GM12872 (cell line): Measurements from ENCODE around the gene MYO16.

Source experiments
- TF ChIP-seq, protein P1 (sequence below): IDR thresholded peaks from 3 replicates; pipeline ENCODE4 v1.5.1; 2011; ENCODE audit warnings: low read depth, mild to moderate bottlenecking, low read length, moderate library complexity; ENCODE audit not compliant: insufficient read depth

MYO16 gene

DNA sequence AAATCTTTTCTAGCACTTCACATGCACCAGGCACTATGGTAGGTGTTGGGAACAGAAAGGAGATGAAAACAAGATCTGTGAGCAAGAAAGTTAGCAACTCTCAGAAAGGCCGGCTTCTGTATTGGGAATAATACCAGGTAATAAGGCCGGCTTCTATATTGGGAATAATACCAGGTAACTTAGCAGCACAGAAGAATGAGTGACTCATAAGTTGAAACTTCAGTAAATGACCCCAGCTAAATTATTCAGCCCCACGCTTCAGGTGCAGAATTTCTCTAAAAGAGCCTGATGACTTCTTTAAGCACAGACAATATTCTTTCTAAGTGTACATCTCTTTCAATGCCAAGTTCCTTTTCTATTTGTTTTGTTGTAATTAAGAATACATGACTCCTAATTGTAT is 151.3 kb downstream of the MYO16 start:
- TF ChIP-seq, protein P1, sequence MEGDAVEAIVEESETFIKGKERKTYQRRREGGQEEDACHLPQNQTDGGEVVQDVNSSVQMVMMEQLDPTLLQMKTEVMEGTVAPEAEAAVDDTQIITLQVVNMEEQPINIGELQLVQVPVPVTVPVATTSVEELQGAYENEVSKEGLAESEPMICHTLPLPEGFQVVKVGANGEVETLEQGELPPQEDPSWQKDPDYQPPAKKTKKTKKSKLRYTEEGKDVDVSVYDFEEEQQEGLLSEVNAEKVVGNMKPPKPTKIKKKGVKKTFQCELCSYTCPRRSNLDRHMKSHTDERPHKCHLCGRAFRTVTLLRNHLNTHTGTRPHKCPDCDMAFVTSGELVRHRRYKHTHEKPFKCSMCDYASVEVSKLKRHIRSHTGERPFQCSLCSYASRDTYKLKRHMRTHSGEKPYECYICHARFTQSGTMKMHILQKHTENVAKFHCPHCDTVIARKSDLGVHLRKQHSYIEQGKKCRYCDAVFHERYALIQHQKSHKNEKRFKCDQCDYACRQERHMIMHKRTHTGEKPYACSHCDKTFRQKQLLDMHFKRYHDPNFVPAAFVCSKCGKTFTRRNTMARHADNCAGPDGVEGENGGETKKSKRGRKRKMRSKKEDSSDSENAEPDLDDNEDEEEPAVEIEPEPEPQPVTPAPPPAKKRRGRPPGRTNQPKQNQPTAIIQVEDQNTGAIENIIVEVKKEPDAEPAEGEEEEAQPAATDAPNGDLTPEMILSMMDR = no peak

DNA sequence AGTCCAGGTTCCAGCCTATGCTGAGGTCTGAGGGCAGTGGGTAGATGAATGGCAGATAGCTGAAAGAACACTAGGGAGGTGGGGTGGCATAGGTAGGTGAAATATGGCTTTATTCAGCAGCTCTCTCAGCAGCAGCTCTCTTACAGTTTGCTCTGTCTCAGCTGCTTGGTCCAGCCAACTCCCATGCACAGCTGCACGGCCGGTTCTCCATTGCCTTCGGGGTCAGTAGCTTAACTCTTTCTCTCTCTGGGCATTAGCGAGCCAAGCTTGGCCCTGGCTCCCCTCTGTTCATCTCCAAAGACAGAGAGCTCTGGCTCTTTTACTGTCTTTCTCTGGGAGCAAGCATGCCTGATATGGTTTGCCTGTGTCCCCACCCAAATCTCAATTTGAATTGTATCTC is 151.9 kb downstream of the MYO16 start:
- TF ChIP-seq, protein P1 = no peak

DNA sequence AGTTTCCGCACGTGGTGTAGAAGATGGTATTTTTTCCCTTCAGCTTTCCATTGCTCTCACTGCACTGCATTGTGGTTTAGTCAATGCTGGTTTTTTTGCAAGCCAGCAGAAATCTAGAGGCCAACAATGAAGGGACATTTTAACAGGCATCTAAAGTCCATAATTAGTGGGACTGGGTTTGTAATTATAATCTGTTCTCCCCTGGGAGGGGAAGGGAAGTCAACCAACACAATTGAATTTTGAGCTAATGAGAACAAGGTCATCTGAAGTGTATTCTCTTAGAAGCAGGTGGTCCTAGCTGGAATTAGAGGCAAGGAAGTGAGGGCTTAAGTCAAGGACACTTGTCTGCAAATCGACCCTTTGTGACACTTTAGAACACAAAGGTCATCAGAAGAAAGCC is 156.4 kb downstream of the MYO16 start:
- TF ChIP-seq, protein P1 = no peak

DNA sequence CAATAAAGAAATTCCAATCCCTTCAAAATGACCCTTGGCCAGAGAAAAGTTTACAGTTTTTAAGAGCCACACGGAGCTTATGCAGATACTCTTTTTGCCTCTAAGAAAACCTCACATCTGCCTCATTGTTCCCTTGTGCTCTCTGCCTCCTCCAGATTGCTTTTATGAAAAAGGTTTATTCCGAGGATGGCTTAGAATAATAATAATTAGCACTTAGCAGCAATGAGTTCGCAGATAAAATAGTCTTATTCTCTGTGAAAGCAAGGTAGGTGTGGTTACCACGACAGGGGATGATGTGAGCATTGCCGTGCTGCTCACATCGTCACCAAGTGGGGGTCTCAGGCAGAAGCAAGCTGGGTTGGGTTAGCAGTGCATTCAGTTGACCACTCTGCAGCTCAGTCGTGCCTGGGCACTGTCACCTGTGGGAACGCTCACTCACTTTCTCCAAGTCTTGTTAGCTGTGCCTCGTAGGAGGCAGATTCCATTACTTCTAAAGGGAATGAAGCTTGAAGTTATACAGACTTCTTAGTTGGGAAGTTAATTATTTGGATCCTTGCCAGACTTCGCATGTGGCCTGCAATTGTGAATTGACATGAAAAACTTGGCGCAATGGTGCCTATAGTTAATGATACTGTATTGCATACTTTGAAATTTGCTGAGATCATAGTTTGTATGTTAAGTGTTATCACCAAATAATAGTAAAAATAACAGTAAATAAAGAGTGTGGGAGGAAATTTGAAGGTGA is 157.2 kb downstream of the MYO16 start:
- TF ChIP-seq, protein P1 = no peak

DNA sequence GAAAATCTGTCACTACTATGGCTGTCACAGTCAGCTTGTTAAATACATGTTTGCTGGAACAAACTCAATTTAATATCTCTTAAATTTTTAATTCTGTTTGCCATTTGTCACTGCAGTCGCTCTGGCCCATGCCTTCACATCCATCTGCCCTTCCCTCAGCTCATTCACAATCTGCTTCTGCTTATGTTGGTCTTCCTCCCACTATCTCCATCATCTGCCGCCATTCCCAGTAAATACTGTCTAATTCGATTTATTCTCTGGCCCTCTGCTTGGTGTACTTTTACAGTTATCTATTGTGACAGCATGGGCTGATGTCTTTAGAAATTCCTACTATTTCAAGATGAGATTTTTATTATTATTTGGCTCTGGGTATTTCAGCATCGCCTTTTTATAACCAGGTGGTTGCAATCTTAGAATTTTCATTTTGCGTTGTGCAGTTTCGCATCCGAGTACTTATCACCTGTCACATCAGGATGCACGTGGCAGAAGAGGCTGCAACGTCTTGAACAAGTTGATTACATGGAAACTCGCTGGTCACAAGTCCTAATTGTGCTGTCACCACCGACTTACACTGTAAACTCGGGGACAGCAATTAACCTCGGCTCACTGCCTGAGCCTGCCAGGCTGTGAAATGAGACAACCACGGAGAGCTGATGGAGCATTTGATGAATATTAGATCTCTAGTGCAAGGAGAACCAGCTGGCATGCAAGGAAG is 158.4 kb downstream of the MYO16 start:
- TF ChIP-seq, protein P1 = no peak

DNA sequence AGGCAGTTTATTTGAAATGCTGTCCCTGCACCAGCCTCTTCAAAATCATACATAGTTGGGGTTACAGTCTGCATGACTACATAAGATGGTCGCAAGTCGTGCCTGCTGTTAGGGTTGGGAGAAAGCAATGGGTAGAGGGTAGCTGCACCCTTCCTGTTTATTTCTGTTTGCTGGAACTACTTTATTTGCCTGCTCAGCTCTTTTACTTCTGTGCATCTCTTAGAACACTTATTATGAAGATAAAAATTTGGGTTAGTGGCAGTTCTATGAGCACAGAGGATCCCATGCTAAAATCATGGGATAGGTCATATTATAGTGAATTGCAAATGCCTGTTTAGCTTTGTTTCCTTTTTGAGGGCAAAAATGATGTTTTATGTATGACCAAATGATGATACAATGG is 160.1 kb downstream of the MYO16 start:
- TF ChIP-seq, protein P1 = no peak

DNA sequence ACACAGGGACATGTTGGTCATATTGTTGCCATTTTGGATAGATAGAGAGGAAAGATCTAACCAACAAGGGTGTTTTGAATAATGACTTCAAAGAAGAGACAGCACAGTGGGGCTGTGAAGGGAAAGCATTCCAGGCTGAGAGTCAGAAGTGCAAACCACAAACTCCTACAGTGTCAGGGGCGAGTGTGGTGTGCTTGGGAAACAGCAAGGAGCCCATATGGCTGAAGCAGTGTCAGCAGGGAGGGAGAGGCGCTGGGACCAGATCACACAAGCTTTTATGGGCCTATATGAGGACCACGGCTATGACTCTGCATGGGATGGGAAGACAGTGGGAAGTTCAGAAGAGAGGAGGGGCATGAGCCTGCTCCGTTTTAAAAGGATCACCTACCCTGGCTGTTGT is 166.4 kb downstream of the MYO16 start:
- TF ChIP-seq, protein P1 = no peak
